T-helper 1 cell treated with Interleukin-12 subunit alpha and Interleukin-12 subunit beta and Interleukin-4 antibody, amounts not matched to agents 30 ng/mL and 1 ng/mL, for 36 hours (primary cell): ENCODE results near the gene STOML1. TPM values are rescaled to one million over a fixed set of nuclear protein-coding genes. Genes with fewer than 3 reads are reported as not detected.

Source experiments
- intact Hi-C: fragments of 100-400 bp; cut with micrococcal nuclease; formaldehyde crosslinking; loops from one replicate; pipeline ENCODE4 v1.15.1; 2024
- total RNA-seq: library from RNA; stranded (reverse); gene quantifications from 2 replicates; pipeline ENCODE4 v1.2.3, GENCODE V29; 2022

STOML1 gene
- total RNA-seq, 1 donor from 2014 or later = 11.7 TPM

- intact Hi-C loops = no loop called here
Measured at GRCh38 chr15:74022706-74023470, 30.8 kb upstream of the STOML1 start.

GRCh38 chr15:74019734-74020133, 27.6 kb upstream of the STOML1 start:
- intact Hi-C loops = no loop called here

GRCh38 chr15:74013374-74013894, 21.3 kb upstream of the STOML1 start:
- intact Hi-C loops = no loop called here

- intact Hi-C loops = no loop called here
Measured at GRCh38 chr15:74011610-74012009, 19.5 kb upstream of the STOML1 start.

- intact Hi-C loops = no loop called here
Measured at GRCh38 chr15:74010929-74011540, 18.9 kb upstream of the STOML1 start.

GRCh38 chr15:74008901-74009300, 16.8 kb upstream of the STOML1 start:
- intact Hi-C loops = loop anchor here (1.0 to 5.0 kb wide), 2 partner anchors 15 to 37 kb away; partner anchors contain the start of gene PML

GRCh38 chr15:74007820-74008371, 15.8 kb upstream of the STOML1 start:
- intact Hi-C loops = loop anchor here (1.0 to 5.0 kb wide), 3 partner anchors 11 to 36 kb away; partner anchors contain the start of gene PML

GRCh38 chr15:74006774-74007639, 14.9 kb upstream of the STOML1 start:
- intact Hi-C loops = loop anchor here (1.0 to 5.0 kb wide), 2 partner anchors 10 to 35 kb away; no protein-coding TSS in a partner anchor

- intact Hi-C loops = loop anchor here (1.0 to 10.0 kb wide), 3 partner anchors 9 to 1523 kb away; partner anchors contain the start of genes ARIH1 and NPTN
Measured at GRCh38 chr15:73997986-73998385, 5.9 kb upstream of the STOML1 start.

GRCh38 chr15:73996939-73997338, 4.8 kb upstream of the STOML1 start:
- intact Hi-C loops = loop anchor here (1.0 to 10.0 kb wide), 3 partner anchors 10 to 1522 kb away; partner anchors contain the start of genes ARIH1 and NPTN

GRCh38 chr15:73996267-73996666, 4.2 kb upstream of the STOML1 start:
- intact Hi-C loops = loop anchor here (10.0 kb wide), 2 partner anchors 361 to 1521 kb away; partner anchors contain the start of genes ARIH1 and NPTN

GRCh38 chr15:73994912-73995622, 3.0 kb upstream of the STOML1 start:
- intact Hi-C loops = loop anchor here (1.0 to 10.0 kb wide), 10 partner anchors 13 to 1878 kb away; partner anchors contain the start of genes ARIH1, CLK3, EDC3 and MYO9A

GRCh38 chr15:73994413-73994883, 2.4 kb upstream of the STOML1 start, which contains the start of gene PML:
Gene PML (plus strand): TSS chr15:73994716. CDS start chr15:73994813, 97 bp downstream.
- intact Hi-C loops = loop anchor here (1.0 to 10.0 kb wide), 10 partner anchors 14 to 1877 kb away; partner anchors contain the start of genes ARIH1, CLK3, EDC3 and MYO9A

- intact Hi-C loops = loop anchor here (5.0 to 10.0 kb wide), 4 partner anchors 359 to 1876 kb away; partner anchors contain the start of genes ARIH1, EDC3, MYO9A and NPTN
Measured at GRCh38 chr15:73993211-73993994, 1.3 kb upstream of the STOML1 start.

GRCh38 chr15:73992594-73992898, 451 bp upstream of the STOML1 start:
- intact Hi-C loops = loop anchor here (5.0 to 10.0 kb wide), 4 partner anchors 358 to 1875 kb away; partner anchors contain the start of genes ARIH1, EDC3, MYO9A and NPTN

GRCh38 chr15:73991260-73991659, 835 bp downstream of the STOML1 start:
- intact Hi-C loops = loop anchor here (5.0 to 10.0 kb wide), 4 partner anchors 356 to 1874 kb away; partner anchors contain the start of genes ARIH1, EDC3, MYO9A and NPTN

- intact Hi-C loops = loop anchor here (5.0 to 10.0 kb wide), 4 partner anchors 356 to 1873 kb away; partner anchors contain the start of genes ARIH1, EDC3, MYO9A and NPTN
Measured at GRCh38 chr15:73990250-73991005, 1.7 kb downstream of the STOML1 start.
